Cardiac muscle cell (in vitro differentiated cells and primary cell): ENCODE results near the gene PAX2. TPM values are rescaled to one million over a fixed set of nuclear protein-coding genes. Genes with fewer than 3 reads are reported as not detected.

Source experiments
- DNase-seq, 2 donors: peaks; one replicate each; pipeline versions ENCODE4 v3.0.0 to v3.0.0-alpha.2; 2010 to 2017; ENCODE audit warnings: low read depth in 1 of 2, low spot score in 1 of 2
- H3K27ac ChIP-seq: fragments of 200-600 bp; sonication (generic); 2 replicates; pipeline ENCODE4 v1.5.1; 2016
- H3K27me3 ChIP-seq: fragments of 200-600 bp; sonication (generic); 2 replicates; pipeline ENCODE4 v1.6.0; 2016; ENCODE audit warnings: control low read depth
- H3K36me3 ChIP-seq: fragments of 200-600 bp; sonication (generic); 2 replicates; pipeline ENCODE4 v1.5.1; 2016; ENCODE audit warnings: control low read depth
- H3K4me1 ChIP-seq: fragments of 200-600 bp; sonication (generic); 2 replicates; pipeline ENCODE4 v1.8.1; 2017; ENCODE audit warnings: low read depth, mild to moderate bottlenecking, mixed run types
- H3K4me3 ChIP-seq: fragments of 200-600 bp; sonication (generic); 2 replicates; pipeline ENCODE4 v1.5.1; 2016; ENCODE audit warnings: mild to moderate bottlenecking
- H3K9me3 ChIP-seq: fragments of 200-600 bp; sonication (generic); 2 replicates; pipeline ENCODE4 v1.5.1; 2017; ENCODE audit warnings: low read depth, mild to moderate bottlenecking, control low read depth
- polyA plus RNA-seq: library from polyadenylated mRNA; unstranded; fragments of >200 nt; fragmentation: Nextera tagmentation; extraction: Ambion mirVana; gene quantifications from 2 replicates; pipeline ENCODE4 v1.2.1, GENCODE V29; 2016
- total RNA-seq: library from RNA; depleted of rRNA; stranded (reverse); fragments of >200 nt; gene quantifications from 2 replicates; pipeline ENCODE4 v1.2.3, GENCODE V29; 2016
- TF ChIP-seq, protein P1 (sequence below): IDR thresholded peaks from 2 replicates; pipeline ENCODE4 v1.5.1; 2012; ENCODE audit warnings: low read depth, mild to moderate bottlenecking, low read length

Gene PAX2
- total and polyA plus RNA-seq, 2 experiments from 2014 or later: not detected

DNA sequence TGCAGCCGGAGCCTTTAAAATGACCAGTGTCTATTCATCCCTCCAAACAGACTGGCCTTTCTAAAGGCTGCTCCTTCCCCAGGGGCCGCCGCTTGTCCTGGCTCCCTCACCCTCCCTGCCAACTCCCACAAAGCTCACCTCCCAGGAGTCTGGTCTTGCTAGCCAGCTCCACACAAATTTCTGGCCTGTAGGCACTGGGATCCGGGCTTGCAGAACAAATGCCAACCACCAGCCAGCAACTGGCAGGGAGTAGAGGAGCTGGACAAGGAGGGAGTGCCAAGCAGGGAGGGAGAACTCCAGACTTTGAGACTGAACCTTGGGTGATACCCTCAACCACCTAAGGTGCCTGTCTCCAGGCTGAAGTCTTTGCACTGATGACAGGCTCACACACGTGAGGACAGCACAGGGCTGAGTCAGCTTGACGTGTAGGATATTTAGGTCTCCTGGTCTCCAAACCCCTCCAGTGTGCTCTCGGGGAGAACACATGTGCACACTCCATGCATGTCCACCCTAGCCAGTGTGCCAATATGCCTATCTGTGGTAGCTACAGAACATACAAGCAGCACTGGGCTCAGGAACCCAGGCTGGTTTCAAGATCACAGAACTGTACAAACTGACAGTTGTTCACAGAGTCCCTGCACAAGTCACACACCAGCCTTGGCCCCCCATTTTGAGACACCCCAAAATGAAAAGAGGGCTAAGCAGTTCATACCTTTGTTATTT is 6.0 kb downstream of the PAX2 start:
- H3K4me3 ChIP-seq: no peak overlapping the region
- TF ChIP-seq, protein P1, sequence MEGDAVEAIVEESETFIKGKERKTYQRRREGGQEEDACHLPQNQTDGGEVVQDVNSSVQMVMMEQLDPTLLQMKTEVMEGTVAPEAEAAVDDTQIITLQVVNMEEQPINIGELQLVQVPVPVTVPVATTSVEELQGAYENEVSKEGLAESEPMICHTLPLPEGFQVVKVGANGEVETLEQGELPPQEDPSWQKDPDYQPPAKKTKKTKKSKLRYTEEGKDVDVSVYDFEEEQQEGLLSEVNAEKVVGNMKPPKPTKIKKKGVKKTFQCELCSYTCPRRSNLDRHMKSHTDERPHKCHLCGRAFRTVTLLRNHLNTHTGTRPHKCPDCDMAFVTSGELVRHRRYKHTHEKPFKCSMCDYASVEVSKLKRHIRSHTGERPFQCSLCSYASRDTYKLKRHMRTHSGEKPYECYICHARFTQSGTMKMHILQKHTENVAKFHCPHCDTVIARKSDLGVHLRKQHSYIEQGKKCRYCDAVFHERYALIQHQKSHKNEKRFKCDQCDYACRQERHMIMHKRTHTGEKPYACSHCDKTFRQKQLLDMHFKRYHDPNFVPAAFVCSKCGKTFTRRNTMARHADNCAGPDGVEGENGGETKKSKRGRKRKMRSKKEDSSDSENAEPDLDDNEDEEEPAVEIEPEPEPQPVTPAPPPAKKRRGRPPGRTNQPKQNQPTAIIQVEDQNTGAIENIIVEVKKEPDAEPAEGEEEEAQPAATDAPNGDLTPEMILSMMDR: no peak
- no peaks in the 10 kb centered on the region for H3K9me3 ChIP-seq
- H3K27ac ChIP-seq: no peak overlapping the region
- DNase-seq: no peak
- peaks cover 100% of the 10 kb centered on the region for H3K27me3 ChIP-seq
- no peaks in the 10 kb centered on the region for H3K36me3 ChIP-seq
- H3K4me1 ChIP-seq: peaks cover 13% of the 10 kb centered on the region

DNA sequence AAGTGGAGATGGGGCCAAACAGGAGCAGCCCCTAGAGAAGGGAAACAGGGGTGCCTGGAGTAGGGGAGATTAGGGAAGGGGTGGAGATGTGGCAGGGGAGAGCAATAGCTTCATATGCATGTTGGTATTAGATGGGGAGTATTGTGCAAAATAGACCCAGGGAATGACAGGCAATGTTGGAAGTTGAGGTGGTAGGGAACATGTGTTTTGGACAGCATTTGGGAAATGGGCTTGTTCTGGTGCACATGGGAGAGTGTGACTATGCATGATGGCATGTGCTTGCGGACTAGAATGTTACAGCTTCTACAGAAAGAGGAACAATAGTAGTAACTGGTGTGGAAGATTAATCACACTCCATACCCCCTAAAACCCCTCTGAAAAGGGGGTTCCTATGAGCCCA is 10.4 kb downstream of the PAX2 start:
- no peaks in the 10 kb centered on the region for H3K4me1 ChIP-seq
- H3K9me3 ChIP-seq: no peaks in the 10 kb centered on the region
- H3K27me3 ChIP-seq: peaks cover 82% of the 10 kb centered on the region
- no peak for DNase-seq
- no peak overlapping the region for H3K27ac ChIP-seq
- no peaks in the 10 kb centered on the region for H3K36me3 ChIP-seq
- no peak overlapping the region for H3K4me3 ChIP-seq
- TF ChIP-seq, protein P1: no peak

DNA sequence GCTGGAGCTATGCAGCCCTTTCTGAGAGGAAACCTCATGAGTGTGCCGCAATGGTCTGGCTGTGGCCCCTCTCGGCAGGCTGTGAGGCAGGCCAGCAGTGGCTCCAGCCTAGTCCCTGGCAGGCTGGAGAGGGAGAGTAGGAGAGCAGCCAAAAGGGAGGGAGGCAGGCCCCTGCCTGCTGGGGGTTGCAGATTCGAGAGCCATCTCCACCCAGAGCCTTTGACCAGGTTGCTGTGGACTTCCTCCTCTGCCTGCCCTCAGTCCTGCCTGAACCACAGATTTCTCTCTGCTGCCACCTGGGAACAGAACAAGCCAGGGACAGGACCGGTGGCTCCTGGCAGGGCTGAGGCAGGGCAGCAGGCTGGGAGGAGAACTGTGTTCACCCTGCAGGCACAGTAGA is 13.9 kb downstream of the PAX2 start:
- peaks cover 60% of the 10 kb centered on the region for H3K27me3 ChIP-seq
- TF ChIP-seq, protein P1: no peak

DNA sequence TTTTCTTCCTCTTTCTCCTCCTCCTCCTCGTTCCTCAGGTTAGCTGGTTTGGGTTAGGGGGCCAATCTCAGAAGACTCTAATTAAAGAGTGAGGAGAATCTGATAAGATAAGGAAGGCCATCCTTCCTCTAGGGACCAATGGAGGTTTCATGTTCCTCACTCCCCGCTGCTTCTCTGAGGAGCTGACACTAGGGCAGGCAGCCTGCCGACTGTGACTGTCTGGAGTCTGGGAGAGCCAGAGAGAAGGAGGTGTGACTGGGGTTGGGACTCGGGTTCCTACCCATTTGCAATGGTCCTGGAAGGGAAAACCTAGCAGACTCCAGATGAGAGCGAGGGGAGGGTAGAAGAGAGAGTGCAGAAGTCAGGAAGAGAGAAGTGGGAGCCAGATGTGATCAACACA is 15.3 kb downstream of the PAX2 start:
- no peak for DNase-seq
- Histone ChIP-seq H3K4me1 (no peaks in the 10 kb centered on the region), H3K4me3 (no peak overlapping the region), H3K36me3 (no peaks in the 10 kb centered on the region), H3K27me3 (peaks cover 51% of the 10 kb centered on the region), H3K27ac (no peak overlapping the region), H3K9me3 (no peaks in the 10 kb centered on the region)
- TF ChIP-seq, protein P1: no peak

More for the DNA sequence above, 13.9 kb downstream of the PAX2 start:
- DNase-seq: no peak
- H3K9me3 ChIP-seq: no peaks in the 10 kb centered on the region
- no peak overlapping the region for H3K4me3 ChIP-seq
- no peaks in the 10 kb centered on the region for H3K4me1 ChIP-seq
- H3K36me3 ChIP-seq: no peaks in the 10 kb centered on the region
- no peak overlapping the region for H3K27ac ChIP-seq

DNA sequence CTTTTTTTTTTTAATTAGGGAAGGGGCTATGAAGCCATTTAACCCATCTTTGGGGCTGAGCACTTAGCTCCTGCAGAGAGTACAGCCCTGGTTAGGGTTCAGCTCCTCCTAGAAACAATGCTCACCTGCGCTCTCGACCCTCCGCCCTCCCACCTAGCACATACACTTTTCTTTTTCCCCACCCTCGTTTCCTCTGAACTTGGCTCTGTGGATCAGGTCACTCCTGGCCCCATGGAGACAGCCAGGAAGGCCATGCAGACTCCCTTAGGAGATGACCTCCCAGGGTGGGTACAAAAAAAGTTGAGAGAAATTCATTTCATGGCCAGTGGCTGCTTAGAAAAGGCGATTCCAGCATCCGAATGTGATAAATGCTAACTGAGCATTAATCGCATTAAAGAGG is 15.8 kb downstream of the PAX2 start:
- peaks cover 51% of the 10 kb centered on the region for H3K27me3 ChIP-seq
- no peaks in the 10 kb centered on the region for H3K9me3 ChIP-seq
- no peak for DNase-seq
- H3K4me3 ChIP-seq: no peak overlapping the region
- TF ChIP-seq, protein P1: no peak
- no peak overlapping the region for H3K27ac ChIP-seq
- H3K36me3 ChIP-seq: no peaks in the 10 kb centered on the region
- H3K4me1 ChIP-seq: no peaks in the 10 kb centered on the region
